RWPE2 (cell line): ENCODE measurements around the gene RHOJ.

Experiments used
- ATAC-seq: fragments of 200-7000 bp; cut with Tn5 transposase; 3 replicates; pipeline ENCODE4 v1.9.1; 2021; ENCODE audit warnings: low read depth
- DNase-seq: peaks from one replicate; pipeline ENCODE4 v3.0.0-alpha.2; 2020; ENCODE audit warnings: low spot score
- H3K27ac ChIP-seq: fragments of 450-650 bp; 2 replicates; pipeline ENCODE4 v1.5.1; 2017; ENCODE audit warnings: mild to moderate bottlenecking; ENCODE audit not compliant: poor library complexity, severe bottlenecking
- H3K27me3 ChIP-seq: fragments of 250-450 bp; sonication (Bioruptor Pico); 2 replicates; pipeline ENCODE4 v1.5.1; 2021; ENCODE audit warnings: mild to moderate bottlenecking, moderate library complexity; ENCODE audit not compliant: insufficient read depth, poor library complexity, severe bottlenecking
- H3K36me3 ChIP-seq: fragments of 250-450 bp; sonication (Bioruptor Pico); 2 replicates; pipeline ENCODE4 v1.5.1; 2020; ENCODE audit warnings: low read depth, mild to moderate bottlenecking, moderate library complexity
- H3K4me1 ChIP-seq: fragments of 250-450 bp; sonication (Bioruptor Pico); 2 replicates; pipeline ENCODE4 v1.5.1; 2021; ENCODE audit warnings: mild to moderate bottlenecking, moderate library complexity; ENCODE audit not compliant: insufficient read depth, poor library complexity, severe bottlenecking
- H3K4me3 ChIP-seq: fragments of 250-450 bp; sonication (Bioruptor Pico); 2 replicates; pipeline ENCODE4 v1.5.1; 2021; ENCODE audit warnings: mild to moderate bottlenecking, moderate library complexity; ENCODE audit not compliant: severe bottlenecking
- H3K9me3 ChIP-seq: fragments of 250-450 bp; sonication (Bioruptor Pico); 2 replicates; pipeline ENCODE4 v1.5.1; 2021; ENCODE audit warnings: mild to moderate bottlenecking, moderate library complexity; ENCODE audit not compliant: severe bottlenecking
- CTCF ChIP-seq: fragments of 450-650 bp; IDR thresholded peaks from one replicate; pipeline ENCODE4 v1.5.1; 2017; ENCODE audit warnings: mild to moderate bottlenecking, moderate library complexity; ENCODE audit not compliant: poor library complexity, severe bottlenecking

Gene RHOJ

GRCh38 chr14:63205044-63205575 lies 867 bp downstream of the RHOJ start:
- TF ChIP-seq CTCF = no peak
- Histone ChIP-seq H3K4me1 (peaks cover 21% of the 10 kb centered on the region), H3K4me3 (no peak overlapping the region), H3K36me3 (no peaks in the 10 kb centered on the region), H3K27me3 (no peaks in the 10 kb centered on the region), H3K27ac (no peak overlapping the region), H3K9me3 (no peaks in the 10 kb centered on the region)
- DNase-seq (no peak), ATAC-seq (no peak)

DNA sequence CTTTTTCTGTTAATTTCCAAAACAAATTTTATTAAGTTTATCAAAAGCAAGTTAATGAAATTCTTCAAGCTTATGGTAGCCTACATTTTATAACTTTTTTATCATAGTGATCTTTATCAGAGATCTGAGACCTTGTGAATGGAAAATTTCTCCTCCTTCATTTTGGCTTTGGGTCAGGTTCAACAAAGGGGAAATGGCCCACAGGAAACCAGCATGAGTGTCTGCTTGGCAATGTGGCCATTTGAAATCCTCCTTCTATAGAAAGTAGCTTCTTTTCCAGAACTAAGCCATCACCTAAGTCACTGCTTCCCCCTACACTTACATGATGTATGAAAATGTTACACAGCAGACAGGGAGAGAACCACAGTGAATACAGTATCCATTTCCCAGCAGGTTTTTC lies 1.6 kb downstream of the RHOJ start:
- H3K9me3 ChIP-seq = no peaks in the 10 kb centered on the region
- H3K4me1 ChIP-seq = peaks cover 17% of the 10 kb centered on the region
- no peak for TF ChIP-seq CTCF
- H3K27ac ChIP-seq = no peak overlapping the region
- H3K36me3 ChIP-seq = no peaks in the 10 kb centered on the region
- H3K4me3 ChIP-seq = no peak overlapping the region
- ATAC-seq (no peak), DNase-seq (no peak)
- no peaks in the 10 kb centered on the region for H3K27me3 ChIP-seq

DNA sequence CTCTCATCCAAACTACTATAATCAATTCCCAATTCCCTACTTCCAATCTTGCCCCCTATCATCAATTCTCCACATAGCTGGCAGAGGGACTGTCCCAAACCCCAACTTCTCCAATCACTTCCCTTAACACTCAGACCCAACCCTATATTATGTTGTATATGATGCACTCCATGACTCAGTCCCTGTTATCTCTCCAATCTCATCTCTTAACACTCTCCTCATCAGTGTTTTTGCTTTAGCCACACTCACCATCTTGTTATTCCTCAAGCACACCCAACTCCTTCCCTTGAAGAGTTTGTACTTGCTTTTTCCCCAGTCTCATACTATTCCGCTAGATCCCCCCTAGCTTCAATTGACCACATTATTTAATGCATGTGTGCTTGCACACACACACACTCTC lies 4.9 kb downstream of the RHOJ start:
- no peak for TF ChIP-seq CTCF
- H3K36me3 ChIP-seq = no peaks in the 10 kb centered on the region
- no peak overlapping the region for H3K27ac ChIP-seq
- H3K27me3 ChIP-seq = no peaks in the 10 kb centered on the region
- no peaks in the 10 kb centered on the region for H3K9me3 ChIP-seq
- DNase-seq (no peak), ATAC-seq (peak; percentile 29; the same call in 1 of the 3 replicates)
- peaks cover 2% of the 10 kb centered on the region for H3K4me1 ChIP-seq
- no peak overlapping the region for H3K4me3 ChIP-seq

DNA sequence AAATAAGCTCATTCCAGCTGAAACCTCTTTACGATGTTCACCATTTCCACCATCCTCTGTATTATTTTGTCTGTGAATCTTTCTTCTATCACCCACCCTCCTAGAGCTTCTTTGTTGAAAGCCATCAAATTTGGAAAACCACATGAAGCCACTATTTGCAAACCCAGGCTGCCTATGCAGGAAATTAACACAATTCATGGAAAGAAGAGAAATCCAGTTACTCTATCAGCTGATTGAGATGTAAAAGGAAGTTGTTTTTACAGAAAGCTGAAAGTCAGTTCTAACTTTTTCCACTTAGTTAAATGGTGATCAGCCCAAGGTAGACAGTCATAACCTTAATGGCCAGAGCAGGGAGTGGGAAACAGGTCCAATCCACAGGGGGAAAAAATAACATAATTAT lies 6.6 kb downstream of the RHOJ start:
- DNase-seq (no peak), ATAC-seq (no peak)
- no peak for TF ChIP-seq CTCF
- H3K27me3 ChIP-seq = no peaks in the 10 kb centered on the region
- no peaks in the 10 kb centered on the region for H3K4me1 ChIP-seq
- H3K27ac ChIP-seq = no peak overlapping the region
- no peaks in the 10 kb centered on the region for H3K9me3 ChIP-seq
- no peaks in the 10 kb centered on the region for H3K36me3 ChIP-seq
- H3K4me3 ChIP-seq = no peak overlapping the region

DNA sequence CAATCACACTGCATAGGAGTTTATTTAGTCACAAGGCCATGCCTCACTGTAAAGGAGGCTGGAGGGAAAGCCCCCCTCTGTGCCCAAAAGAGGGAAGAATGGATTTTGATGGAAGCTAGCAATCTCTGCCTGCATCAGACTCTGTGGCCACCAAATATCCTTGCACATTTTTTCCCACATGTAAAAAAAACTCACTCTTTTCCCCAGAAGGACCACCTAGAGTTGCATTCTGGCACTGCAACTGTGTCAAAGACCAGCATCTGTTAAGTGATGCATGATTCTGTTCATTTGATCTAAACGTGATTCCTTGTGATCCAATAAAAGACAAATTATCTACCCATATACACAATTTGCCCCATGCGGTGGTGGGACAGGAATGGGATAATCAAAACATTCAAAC lies 8.0 kb downstream of the RHOJ start:
- peak; percentile 8 for TF ChIP-seq CTCF
- no peaks in the 10 kb centered on the region for H3K4me1 ChIP-seq
- no peaks in the 10 kb centered on the region for H3K36me3 ChIP-seq
- no peaks in the 10 kb centered on the region for H3K9me3 ChIP-seq
- no peak for ATAC-seq
- H3K4me3 ChIP-seq = no peak overlapping the region
- H3K27ac ChIP-seq = no peak overlapping the region
- no peaks in the 10 kb centered on the region for H3K27me3 ChIP-seq
- DNase-seq = no peak
